CD4-positive, alpha-beta T cell treated with Interferon gamma for 1 hour (primary cell): ENCODE results near the gene MB21D2.
A peak's percentile ranks its signal among the peaks of the same experiment; 100 is the strongest.

ENCODE experiments used
- DNase-seq: peaks from one replicate; pipeline ENCODE4 v3.0.0-alpha.2; 2020

The MB21D2 gene

DNA sequence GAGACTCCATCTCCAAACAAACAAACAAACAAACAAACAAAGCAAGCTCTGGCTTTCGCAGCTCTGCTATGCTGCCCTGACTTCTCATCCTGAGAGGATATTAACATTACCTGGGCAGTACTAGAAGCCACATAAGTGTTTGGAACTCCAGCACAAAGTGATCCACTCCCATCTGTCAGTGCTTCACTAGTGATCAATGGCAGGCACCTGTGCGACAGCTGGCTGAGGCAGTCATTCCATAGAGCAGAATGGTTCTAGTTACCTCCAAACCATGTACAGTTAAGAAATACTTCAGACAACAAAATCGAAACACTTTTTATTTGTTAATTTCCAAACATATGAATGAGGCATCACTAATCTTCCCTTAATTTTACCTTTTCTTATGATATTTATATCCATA is 2.8 kb upstream of the MB21D2 start:
- no peak for DNase-seq

DNA sequence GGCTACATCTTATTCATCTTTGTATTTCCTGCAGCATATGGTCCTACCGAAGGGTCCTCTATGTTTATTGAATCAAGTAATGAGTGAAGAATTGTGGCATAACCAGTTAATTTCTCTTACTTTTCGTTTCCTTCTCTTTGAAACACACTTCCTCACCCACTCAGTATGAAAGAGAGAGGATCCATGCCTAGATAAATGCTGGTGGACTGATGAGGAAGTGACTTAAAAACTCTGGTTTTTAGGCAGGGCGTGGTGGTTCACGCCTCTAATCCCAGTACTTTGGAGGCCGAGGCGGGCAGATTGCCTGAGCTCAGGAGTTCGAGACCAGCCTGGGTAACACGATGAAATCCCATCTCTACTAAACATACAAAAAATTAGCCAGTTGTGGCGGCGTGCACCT is 2.2 kb upstream of the MB21D2 start:
- DNase-seq, result no peak

DNA sequence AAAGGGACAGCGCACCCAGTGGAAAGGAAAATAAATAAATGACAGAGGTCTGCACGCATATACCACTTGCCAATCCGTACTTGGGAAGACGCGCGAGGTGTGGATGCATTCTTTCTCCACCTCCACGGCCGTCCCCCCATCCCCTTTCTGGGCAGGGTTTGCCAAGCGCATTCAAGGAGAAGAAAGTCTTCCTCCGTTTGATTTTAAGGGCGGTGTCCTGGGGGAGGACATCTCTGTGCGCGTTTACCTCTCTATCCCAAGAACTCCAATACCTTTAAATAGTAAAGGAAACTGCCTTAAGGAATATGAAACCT is 576 bp upstream of the MB21D2 start:
- DNase-seq, result no peak

DNA sequence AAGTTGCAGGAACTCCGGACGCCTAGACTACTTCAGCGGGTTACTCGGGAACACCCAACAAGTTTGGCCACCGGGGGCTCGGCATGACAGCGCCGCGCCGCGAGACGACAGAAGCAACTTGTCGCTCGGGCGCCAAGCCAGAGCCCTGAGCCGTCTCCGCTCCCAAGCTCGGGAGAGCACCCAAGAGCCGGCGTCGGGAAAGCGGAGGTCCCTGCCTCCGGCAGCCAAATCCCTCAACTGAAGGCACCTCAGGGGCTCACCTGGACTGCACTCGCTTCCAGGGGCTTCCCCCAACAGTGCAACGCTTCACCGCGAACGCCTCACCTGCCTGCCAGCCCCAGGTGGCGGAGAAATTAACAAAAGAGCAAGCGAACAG is 640 bp downstream of the MB21D2 start:
- DNase-seq, result peak; percentile 16

- DNase-seq, result no peak
These were observed 1.2 kb downstream of the MB21D2 start for GRCh38 chr3:192916371-192917027.

DNA sequence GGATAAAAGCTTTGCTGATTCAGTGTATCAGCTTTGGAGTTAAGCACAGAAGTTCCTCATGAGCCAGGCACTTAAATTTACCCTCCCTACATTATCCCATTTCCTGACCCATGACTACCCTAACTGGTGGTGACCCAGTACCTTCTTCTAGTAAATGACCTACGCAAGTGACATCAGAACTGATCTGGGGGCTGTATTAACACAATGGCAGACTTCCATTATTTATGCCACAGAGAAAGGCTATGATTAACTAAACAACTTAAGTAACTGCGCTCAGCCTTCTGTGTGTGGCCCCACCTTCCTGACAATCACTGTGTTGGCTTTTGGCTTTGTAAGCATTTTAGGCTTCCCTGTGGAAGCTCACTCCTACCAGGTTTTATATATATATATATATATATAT is 1.9 kb downstream of the MB21D2 start:
- DNase-seq, result no peak

- no peak for DNase-seq
These were observed 2.4 kb downstream of the MB21D2 start for GRCh38 chr3:192915304-192915703.

DNA sequence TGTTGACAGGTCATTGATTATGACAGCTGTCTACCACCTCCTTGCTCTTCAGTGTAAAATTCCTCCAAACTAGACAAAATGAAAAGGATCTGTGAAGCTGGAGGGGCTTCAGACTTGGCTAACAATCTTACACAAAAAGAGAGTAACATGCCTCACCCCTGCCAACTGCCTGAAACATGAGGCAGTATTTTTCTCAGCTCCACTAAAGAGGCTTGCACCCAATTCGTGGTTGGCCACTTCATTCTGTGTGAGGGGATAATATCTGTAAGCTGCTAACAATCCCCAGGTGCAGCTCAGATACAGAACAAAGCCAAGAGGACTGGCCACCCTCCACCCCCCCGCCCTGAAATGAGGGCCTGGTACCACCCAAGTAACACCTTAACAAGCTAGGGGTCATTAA is 2.8 kb downstream of the MB21D2 start:
- DNase-seq, result no peak

DNA sequence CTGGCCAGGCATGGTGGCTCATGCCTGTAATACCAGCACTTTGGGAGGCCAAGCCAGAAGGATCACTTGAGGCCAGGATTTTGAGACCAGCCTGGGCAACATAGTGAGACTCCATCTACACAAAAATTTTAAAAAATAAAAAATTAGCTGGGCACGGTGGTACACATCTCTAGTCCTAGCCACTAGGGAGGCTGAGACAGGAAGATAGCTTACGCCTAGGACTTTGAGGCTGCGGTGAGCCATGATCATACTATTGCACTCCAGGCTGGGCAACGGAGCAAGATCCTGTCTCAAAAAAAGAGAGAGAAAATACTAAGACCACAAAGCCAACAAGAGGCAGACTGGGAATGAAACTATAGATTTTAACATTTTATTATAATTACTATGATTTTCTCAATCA is 4.1 kb downstream of the MB21D2 start:
- no peak for DNase-seq

DNA sequence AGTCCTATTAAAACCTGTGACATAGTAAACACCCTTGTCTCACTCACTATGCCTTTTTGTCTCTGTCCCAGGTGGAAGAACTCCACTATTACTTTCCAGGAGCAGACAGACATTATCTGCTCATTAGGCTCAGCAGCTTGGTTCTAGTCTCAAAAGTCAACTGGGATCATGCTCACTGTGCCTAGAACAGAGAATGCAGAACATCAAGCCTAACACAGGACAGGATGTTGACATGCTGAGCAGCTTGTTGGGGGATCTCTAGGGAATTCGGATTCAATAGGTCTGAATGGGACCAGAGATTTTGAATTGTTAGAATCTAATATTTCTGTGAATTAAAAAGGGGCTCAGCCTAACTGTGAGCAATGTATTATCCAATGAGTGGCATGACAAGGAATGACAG is 6.4 kb downstream of the MB21D2 start:
- no peak for DNase-seq

GRCh38 chr3:192907784-192908183 is 9.9 kb downstream of the MB21D2 start:
- no peak for DNase-seq

DNA sequence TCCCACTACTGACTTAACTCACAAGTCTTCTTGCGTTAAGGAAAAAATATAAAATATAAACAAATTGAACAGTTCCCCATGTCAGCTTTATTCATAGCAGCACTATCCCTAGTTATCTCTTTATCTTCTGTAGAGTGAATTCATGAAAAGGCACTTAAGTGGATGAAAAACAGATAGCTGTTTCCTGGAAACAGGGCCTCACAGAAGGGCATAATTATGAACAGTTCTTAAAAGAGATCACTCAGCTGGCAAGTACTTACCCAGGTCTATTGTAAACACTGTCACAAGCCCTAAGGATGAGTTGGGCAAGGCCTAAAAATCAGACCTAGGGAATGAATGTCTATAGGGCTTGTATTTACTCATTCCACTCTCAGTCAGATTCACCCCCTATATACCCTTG is 10.7 kb downstream of the MB21D2 start:
- DNase-seq, result no peak

- no peak for DNase-seq
These were observed 11.5 kb downstream of the MB21D2 start for GRCh38 chr3:192905980-192906678.

GRCh38 chr3:192904632-192905289 is 12.9 kb downstream of the MB21D2 start:
- no peak for DNase-seq

GRCh38 chr3:192902549-192902948 is 15.1 kb downstream of the MB21D2 start:
- no peak for DNase-seq

GRCh38 chr3:192901435-192901834 is 16.2 kb downstream of the MB21D2 start:
- no peak for DNase-seq

DNA sequence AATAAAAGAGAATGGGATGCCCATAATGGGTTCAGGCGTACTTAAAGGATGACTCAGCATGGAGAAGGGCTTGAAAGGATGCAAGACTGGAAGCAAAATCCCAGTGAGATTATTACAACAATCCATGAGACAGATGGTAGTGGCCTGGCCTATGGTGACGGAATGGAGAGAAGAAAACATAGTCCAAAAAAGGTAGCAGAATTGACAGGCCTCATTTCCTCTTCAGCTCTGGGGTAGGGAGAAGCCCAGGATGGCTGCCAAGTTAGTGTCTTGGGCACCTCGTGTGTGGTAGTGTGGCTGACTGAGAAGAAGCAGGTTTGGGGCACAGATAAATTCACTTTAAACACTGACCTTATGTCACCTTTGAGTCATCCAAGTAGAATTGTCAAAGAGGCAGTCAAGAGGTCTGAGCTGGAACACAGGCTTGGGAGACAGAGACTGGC is 18.1 kb downstream of the MB21D2 start:
- no peak for DNase-seq

- no peak for DNase-seq
These were observed 20.7 kb downstream of the MB21D2 start for GRCh38 chr3:192897005-192897404.

GRCh38 chr3:192896208-192896607 is 21.4 kb downstream of the MB21D2 start:
- DNase-seq, result no peak

GRCh38 chr3:192894676-192895075 is 23.0 kb downstream of the MB21D2 start:
- DNase-seq, result no peak

DNA sequence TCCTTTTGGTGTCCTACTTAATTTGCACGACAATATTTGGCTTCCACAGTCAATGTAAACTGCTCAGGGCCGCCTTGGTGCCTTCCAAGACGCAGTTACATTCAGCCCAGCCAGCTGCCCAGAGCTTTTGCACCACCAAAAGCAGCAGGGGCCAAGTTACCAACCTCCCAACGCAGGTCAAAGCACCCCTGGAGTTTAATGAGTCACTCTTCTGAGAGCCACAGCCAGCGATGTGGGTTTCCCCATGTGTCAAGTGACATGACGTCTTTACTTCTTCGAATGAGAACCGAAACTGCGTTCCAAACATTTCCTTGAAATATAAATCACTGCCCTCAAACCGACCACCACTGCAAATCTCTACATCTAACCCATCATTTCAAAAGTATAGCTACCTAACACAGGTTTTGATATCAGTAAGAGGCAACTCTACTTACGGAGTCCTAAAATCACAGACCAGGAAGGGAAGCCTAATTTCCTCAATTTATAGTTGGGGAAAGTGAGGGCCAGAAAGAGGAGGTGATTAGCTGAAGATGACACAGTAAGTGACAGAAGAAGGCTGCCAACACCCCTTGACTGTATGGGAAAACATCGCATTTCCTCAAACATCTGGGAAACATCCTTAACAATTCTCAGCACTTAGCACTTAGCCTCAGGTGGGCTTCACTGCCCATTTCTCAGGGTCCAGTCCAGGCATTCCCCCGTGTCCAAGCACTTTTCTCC is 24.5 kb downstream of the MB21D2 start:
- DNase-seq, result peak; percentile 81

GRCh38 chr3:192890347-192891335 is 27.0 kb downstream of the MB21D2 start:
- DNase-seq, result no peak

- DNase-seq, result no peak
These were observed 28.0 kb downstream of the MB21D2 start for GRCh38 chr3:192889679-192890078.
